ENCODE results near the gene ZNF20.

Gene ZNF20

DNA sequence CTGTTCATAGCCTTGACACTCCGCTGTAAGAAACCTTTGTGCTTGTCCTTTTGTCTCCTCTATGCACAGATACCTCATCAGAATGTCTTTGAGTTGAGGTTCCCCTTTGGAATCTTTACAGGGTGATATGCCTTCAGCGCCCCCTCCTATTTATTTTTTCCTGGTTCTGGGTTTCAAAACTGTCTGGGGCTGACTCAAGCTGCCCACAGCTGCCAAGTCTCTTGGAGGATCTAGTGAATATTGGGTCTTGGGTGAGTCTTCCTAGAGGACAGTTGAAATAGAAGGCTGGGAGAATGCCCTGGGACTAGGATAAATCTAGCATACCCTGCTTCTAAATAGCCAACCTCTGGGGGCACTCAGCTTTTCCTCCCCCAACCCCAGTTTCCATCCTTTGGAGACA is 23.7 kb upstream of the ZNF20 start:
- WGBS, 2 donors (ENCODE audit: extremely low coverage in 2 of 2, insufficient read length in 2 of 2, insufficient replicate concordance in 1 of 2) = no CpG with 5 or more reads among the region's 2 CpGs
- no peak overlapping the region for H2AK5ac ChIP-seq (ENCODE audit: low read depth, low read length)
- H2AFZ ChIP-seq (ENCODE audit: low read length) = no peak overlapping the region
- no peak overlapping the region for H3K18ac ChIP-seq (ENCODE audit: low read length)
- no peak overlapping the region for H2BK15ac ChIP-seq (ENCODE audit: low read length)
- H3K9me3 ChIP-seq (replicated peaks in 1 of 2; ENCODE audit: control insufficient read depth in 2 of 2, insufficient read depth in 1 of 2, low read depth in 1 of 2, low read length in 2 of 2) = peaks cover 0 to 23% of the 10 kb centered on the region in 2 donors
- no peak overlapping the region for H3K9ac ChIP-seq (ENCODE audit: low read depth, low read length, poor library complexity)
- no peak for DNase-seq (ENCODE audit: low spot score)
- peaks cover 0 to 27% of the 10 kb centered on the region in 2 donors for H3K36me3 ChIP-seq (replicated peaks in 1 of 2; ENCODE audit: control insufficient read depth in 2 of 2, insufficient read depth in 2 of 2, low read length in 2 of 2)
- H3K4me1 ChIP-seq (ENCODE audit: control insufficient read depth in 2 of 2, insufficient read depth in 1 of 2, low read depth in 1 of 2, low read length in 2 of 2) = peaks cover 0 to 8% of the 10 kb centered on the region in 2 donors
- H3K4me3 ChIP-seq (ENCODE audit: low read length in 2 of 2) = peak overlapping the region; percentile 63 to 91
- H3K4me2 ChIP-seq (ENCODE audit: insufficient read depth, low read length, poor library complexity, severe bottlenecking) = peak overlapping the region; percentile 75
- no peaks in the 10 kb centered on the region for H3K27me3 ChIP-seq (ENCODE audit: control insufficient read depth in 3 of 3, insufficient read depth in 3 of 3, low read depth in 1 of 3, low read length in 3 of 3)
- no peak overlapping the region for H3K14ac ChIP-seq (ENCODE audit: low read length)
- H2BK120ac ChIP-seq (ENCODE audit: low read depth, low read length) = no peak overlapping the region
- H2BK12ac ChIP-seq (ENCODE audit: low read length) = no peak overlapping the region
- H4K8ac ChIP-seq (ENCODE audit: low read depth, low read length) = no peak overlapping the region
- no peak overlapping the region for H3K4ac ChIP-seq (ENCODE audit: low read length)
- H3K79me1 ChIP-seq (ENCODE audit: low read depth, low read length) = peaks cover 6% of the 10 kb centered on the region
- H3K27ac ChIP-seq (replicated peaks; ENCODE audit: low read length) = no peak overlapping the region
- no peak overlapping the region for H2BK5ac ChIP-seq (ENCODE audit: low read length)
- H4K91ac ChIP-seq (ENCODE audit: low read depth, low read length, poor library complexity) = no peak overlapping the region
- no peak overlapping the region for H3K23ac ChIP-seq (ENCODE audit: low read depth, low read length, poor library complexity)

DNA sequence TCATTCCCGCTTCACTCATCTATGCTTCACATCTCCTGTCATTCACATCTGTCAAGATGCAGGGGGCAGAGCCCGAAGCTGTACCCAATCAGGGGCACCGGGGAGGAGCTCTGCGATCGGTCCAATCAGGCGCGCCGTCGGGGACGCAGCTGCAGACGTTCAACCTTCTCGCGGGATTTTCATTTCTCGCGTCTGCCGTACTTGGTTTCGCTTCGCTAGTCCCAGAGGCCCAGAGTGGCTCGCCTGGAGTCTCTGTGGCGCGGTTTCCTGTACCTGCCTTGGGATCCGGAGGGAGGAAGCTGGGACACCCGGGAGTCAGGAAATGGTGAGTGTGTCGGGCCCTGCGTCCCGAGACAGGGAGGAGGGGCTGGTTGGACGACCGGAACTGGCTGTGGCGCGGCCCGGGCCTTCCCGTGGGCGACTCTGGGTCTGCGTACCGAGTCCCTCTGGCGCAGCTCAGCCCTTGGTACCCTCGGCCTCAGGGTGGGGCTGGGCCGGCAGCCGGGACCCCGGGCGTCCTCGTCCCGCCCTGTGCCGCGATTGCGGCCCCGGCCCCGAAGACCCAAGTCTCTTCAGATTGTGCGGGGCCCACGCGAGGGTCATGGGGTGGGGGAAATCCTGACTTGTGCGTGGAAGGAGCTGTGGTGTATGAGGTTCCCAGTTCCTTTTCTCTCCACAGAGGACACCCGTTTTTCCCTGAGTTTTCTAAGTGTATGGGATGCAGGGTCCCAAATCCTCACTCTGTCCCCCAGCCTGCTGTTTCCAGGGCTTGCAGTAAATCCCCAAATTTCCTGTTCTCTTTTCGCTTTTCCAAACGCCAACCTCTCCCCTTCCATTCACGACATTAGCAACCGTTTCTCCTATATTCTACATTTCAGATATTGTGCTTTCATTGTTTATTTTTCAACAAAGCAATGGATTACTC is 23.0 kb upstream of the ZNF20 start, which contains the start of gene ZNF136:
Gene ZNF136 (plus strand): TSS at position 215 of the 925 bp plus-strand sequence. CDS start 108 bp downstream, at position 323.
- Histone ChIP-seq H3K4me2 (ENCODE audit: insufficient read depth, low read length, poor library complexity, severe bottlenecking) (peak within 1 kb of the TSS; percentile 85), H2AK5ac (ENCODE audit: low read depth, low read length) (peak within 1 kb of the TSS; percentile 46), H3K79me1 (ENCODE audit: low read depth, low read length) (peaks cover 6% of the 10 kb centered on the region), H2BK15ac (ENCODE audit: low read length) (no peak within 1 kb of the TSS), H3K4ac (ENCODE audit: low read length) (no peak within 1 kb of the TSS), H2BK5ac (ENCODE audit: low read length) (no peak within 1 kb of the TSS), H3K27ac (replicated peaks; ENCODE audit: low read length) (peak within 1 kb of the TSS; percentile 77), H3K9me3 (replicated peaks in 1 of 2; ENCODE audit: control insufficient read depth in 2 of 2, insufficient read depth in 1 of 2, low read depth in 1 of 2, low read length in 2 of 2) (peaks cover 0 to 20% of the 10 kb centered on the region in 2 donors), H3K4me3 (ENCODE audit: low read length in 2 of 2) (peak within 1 kb of the TSS; percentile 63 to 91), H3K23ac (ENCODE audit: low read depth, low read length, poor library complexity) (peak within 1 kb of the TSS; percentile 98), H3K4me1 (ENCODE audit: control insufficient read depth in 2 of 2, insufficient read depth in 1 of 2, low read depth in 1 of 2, low read length in 2 of 2) (peaks cover 0 to 8% of the 10 kb centered on the region in 2 donors), H2AFZ (ENCODE audit: low read length) (peak within 1 kb of the TSS; percentile 82), H3K36me3 (replicated peaks in 1 of 2; ENCODE audit: control insufficient read depth in 2 of 2, insufficient read depth in 2 of 2, low read length in 2 of 2) (peaks cover 0 to 21% of the 10 kb centered on the region in 2 donors), H4K91ac (ENCODE audit: low read depth, low read length, poor library complexity) (no peak within 1 kb of the TSS), H4K8ac (ENCODE audit: low read depth, low read length) (no peak within 1 kb of the TSS), H3K27me3 (ENCODE audit: control insufficient read depth in 3 of 3, insufficient read depth in 3 of 3, low read depth in 1 of 3, low read length in 3 of 3) (no peaks in the 10 kb centered on the region), H3K9ac (ENCODE audit: low read depth, low read length, poor library complexity) (peak within 1 kb of the TSS; percentile 96), H2BK120ac (ENCODE audit: low read depth, low read length) (peak within 1 kb of the TSS; percentile 87), H3K14ac (ENCODE audit: low read length) (peak within 1 kb of the TSS; percentile 89), H3K18ac (ENCODE audit: low read length) (peak within 1 kb of the TSS; percentile 96), H2BK12ac (ENCODE audit: low read length) (no peak within 1 kb of the TSS)
- DNase-seq (ENCODE audit: low spot score) = peak; percentile 90
- no CpG with 5 or more reads among the region's 57 CpGs for WGBS, 2 donors (ENCODE audit: extremely low coverage in 2 of 2, insufficient read length in 2 of 2, insufficient replicate concordance in 1 of 2)

DNA sequence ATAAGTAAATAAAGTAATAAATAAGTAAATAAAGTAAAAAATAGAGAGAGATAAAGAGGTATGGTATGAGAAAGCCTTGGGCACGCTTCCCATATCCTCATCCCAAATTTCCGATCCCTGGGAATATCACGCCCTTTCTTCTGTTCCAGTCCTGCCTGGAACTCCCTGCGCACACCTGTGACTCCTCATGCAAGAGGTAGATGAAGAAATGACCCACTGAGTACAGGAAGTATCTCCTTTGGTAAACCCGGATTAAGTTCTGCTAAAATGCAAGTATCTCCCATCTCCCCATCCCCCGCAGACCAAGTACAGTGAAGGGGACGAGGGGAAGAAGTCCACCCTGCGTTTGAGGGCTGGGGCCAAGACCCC is 22.3 kb upstream of the ZNF20 start:
- Histone ChIP-seq H3K14ac (ENCODE audit: low read length) (no peak overlapping the region), H3K27ac (replicated peaks; ENCODE audit: low read length) (no peak overlapping the region), H3K23ac (ENCODE audit: low read depth, low read length, poor library complexity) (peak overlapping the region; percentile 98), H3K4ac (ENCODE audit: low read length) (no peak overlapping the region), H3K36me3 (replicated peaks in 1 of 2; ENCODE audit: control insufficient read depth in 2 of 2, insufficient read depth in 2 of 2, low read length in 2 of 2) (peaks cover 0 to 19% of the 10 kb centered on the region in 2 donors), H2AFZ (ENCODE audit: low read length) (peak overlapping the region; percentile 82), H2BK12ac (ENCODE audit: low read length) (no peak overlapping the region), H3K4me2 (ENCODE audit: insufficient read depth, low read length, poor library complexity, severe bottlenecking) (peak overlapping the region; percentile 85), H3K18ac (ENCODE audit: low read length) (no peak overlapping the region), H3K79me1 (ENCODE audit: low read depth, low read length) (peaks cover 6% of the 10 kb centered on the region), H3K27me3 (ENCODE audit: control insufficient read depth in 3 of 3, insufficient read depth in 3 of 3, low read depth in 1 of 3, low read length in 3 of 3) (no peaks in the 10 kb centered on the region), H3K9ac (ENCODE audit: low read depth, low read length, poor library complexity) (no peak overlapping the region), H2BK5ac (ENCODE audit: low read length) (no peak overlapping the region), H4K91ac (ENCODE audit: low read depth, low read length, poor library complexity) (no peak overlapping the region), H2AK5ac (ENCODE audit: low read depth, low read length) (no peak overlapping the region), H3K4me1 (ENCODE audit: control insufficient read depth in 2 of 2, insufficient read depth in 1 of 2, low read depth in 1 of 2, low read length in 2 of 2) (peaks cover 0 to 8% of the 10 kb centered on the region in 2 donors), H2BK15ac (ENCODE audit: low read length) (no peak overlapping the region), H4K8ac (ENCODE audit: low read depth, low read length) (no peak overlapping the region), H2BK120ac (ENCODE audit: low read depth, low read length) (no peak overlapping the region), H3K9me3 (replicated peaks in 1 of 2; ENCODE audit: control insufficient read depth in 2 of 2, insufficient read depth in 1 of 2, low read depth in 1 of 2, low read length in 2 of 2) (peaks cover 0 to 20% of the 10 kb centered on the region in 2 donors), H3K4me3 (ENCODE audit: low read length in 2 of 2) (peak overlapping the region; percentile 63 to 91)
- WGBS, 2 donors (ENCODE audit: extremely low coverage in 2 of 2, insufficient read length in 2 of 2, insufficient replicate concordance in 1 of 2) = no CpG with 5 or more reads among the region's 8 CpGs
- DNase-seq (ENCODE audit: low spot score) = no peak

DNA sequence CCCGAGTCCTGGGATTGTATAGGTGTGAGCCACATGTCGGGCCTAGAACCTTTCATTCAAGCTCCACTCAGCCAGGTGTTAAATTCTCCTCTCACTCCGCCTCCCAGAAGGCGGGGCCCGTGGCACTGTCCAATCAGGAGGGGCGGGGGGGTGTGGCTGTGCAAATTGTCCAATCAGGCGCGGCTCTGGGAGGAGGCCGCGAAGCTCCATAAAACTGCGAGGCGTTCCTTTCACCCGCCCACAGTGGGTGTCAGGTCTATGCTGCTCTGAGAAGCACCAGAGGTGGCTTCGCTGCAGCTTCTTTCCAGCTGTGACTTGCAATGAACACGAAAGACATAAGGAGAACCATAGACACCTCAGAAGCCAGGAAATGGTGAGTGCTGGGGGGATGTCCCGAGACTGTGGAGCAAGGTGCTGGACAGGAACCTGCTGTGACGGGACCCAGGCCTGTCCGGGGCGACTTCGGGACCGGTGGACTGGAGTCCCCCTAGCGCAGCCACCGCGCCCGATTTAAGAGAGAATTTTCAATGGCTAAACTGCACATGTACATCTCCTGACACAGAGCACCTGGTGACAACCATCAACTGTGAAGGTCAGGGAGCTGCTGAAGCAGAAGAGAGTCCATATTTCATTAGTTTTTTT is 19.7 kb upstream of the ZNF20 start:
- no CpG with 5 or more reads among the region's 25 CpGs for WGBS, 2 donors (ENCODE audit: extremely low coverage in 2 of 2, insufficient read length in 2 of 2, insufficient replicate concordance in 1 of 2)
- Histone ChIP-seq H3K27ac (replicated peaks; ENCODE audit: low read length) (no peak overlapping the region), H2AFZ (ENCODE audit: low read length) (no peak overlapping the region), H2BK15ac (ENCODE audit: low read length) (no peak overlapping the region), H3K9me3 (replicated peaks in 1 of 2; ENCODE audit: control insufficient read depth in 2 of 2, insufficient read depth in 1 of 2, low read depth in 1 of 2, low read length in 2 of 2) (peaks cover 0 to 10% of the 10 kb centered on the region in 2 donors), H4K8ac (ENCODE audit: low read depth, low read length) (no peak overlapping the region), H2AK5ac (ENCODE audit: low read depth, low read length) (no peak overlapping the region), H3K36me3 (replicated peaks in 1 of 2; ENCODE audit: control insufficient read depth in 2 of 2, insufficient read depth in 2 of 2, low read length in 2 of 2) (peaks cover 0 to 11% of the 10 kb centered on the region in 2 donors), H3K4me2 (ENCODE audit: insufficient read depth, low read length, poor library complexity, severe bottlenecking) (no peak overlapping the region), H3K27me3 (ENCODE audit: control insufficient read depth in 3 of 3, insufficient read depth in 3 of 3, low read depth in 1 of 3, low read length in 3 of 3) (no peaks in the 10 kb centered on the region), H3K18ac (ENCODE audit: low read length) (no peak overlapping the region), H3K4ac (ENCODE audit: low read length) (no peak overlapping the region), H2BK12ac (ENCODE audit: low read length) (no peak overlapping the region), H2BK5ac (ENCODE audit: low read length) (no peak overlapping the region), H2BK120ac (ENCODE audit: low read depth, low read length) (no peak overlapping the region), H4K91ac (ENCODE audit: low read depth, low read length, poor library complexity) (no peak overlapping the region), H3K14ac (ENCODE audit: low read length) (no peak overlapping the region), H3K9ac (ENCODE audit: low read depth, low read length, poor library complexity) (no peak overlapping the region), H3K79me1 (ENCODE audit: low read depth, low read length) (peaks cover 6% of the 10 kb centered on the region), H3K4me3 (ENCODE audit: low read length in 2 of 2) (no peak overlapping the region), H3K23ac (ENCODE audit: low read depth, low read length, poor library complexity) (no peak overlapping the region), H3K4me1 (ENCODE audit: control insufficient read depth in 2 of 2, insufficient read depth in 1 of 2, low read depth in 1 of 2, low read length in 2 of 2) (peaks cover 2 to 11% of the 10 kb centered on the region in 2 donors)
- no peak for DNase-seq (ENCODE audit: low spot score)

Data from neuronal stem cell (in vitro differentiated cells).